Measurements from ENCODE around the gene DNAAF5. TPM values are rescaled to one million over a fixed set of nuclear protein-coding genes. Genes with fewer than 3 reads are reported as not detected.

DNAAF5 gene
- total RNA-seq, 2 donors from 2014 or later: 14.9 to 15.0 TPM

GRCh38 chr7:774161-775109 lies 47.9 kb downstream of the DNAAF5 start:
- ATAC-seq: peak; percentile 36 to 38
- intact Hi-C loops (cut with DNase I): loop anchor here (2.0 kb wide), 1 partner anchor 452 kb away; no protein-coding TSS in a partner anchor
- peak; percentile 63 for DNase-seq

- intact Hi-C loops (cut with DNase I): no loop called here
- DNase-seq (no peak), ATAC-seq (no peak)
Observed at GRCh38 chr7:776381-776780, 49.9 kb downstream of the DNAAF5 start.

GRCh38 chr7:776992-777727 lies 50.7 kb downstream of the DNAAF5 start:
- intact Hi-C loops (cut with DNase I): no loop called here
- ATAC-seq: no peak
- DNase-seq: no peak

GRCh38 chr7:777728-778078 lies 51.2 kb downstream of the DNAAF5 start:
- DNase-seq (no peak), ATAC-seq (no peak)
- intact Hi-C loops (cut with DNase I): no loop called here

GRCh38 chr7:778271-778967 lies 51.9 kb downstream of the DNAAF5 start:
- DNase-seq: no peak
- intact Hi-C loops (cut with DNase I): no loop called here
- ATAC-seq: peak in 1 of 2 donors; percentile 4

GRCh38 chr7:778968-779451 lies 52.5 kb downstream of the DNAAF5 start:
- peak in 1 of 2 donors; percentile 6 for ATAC-seq
- no peak for DNase-seq
- intact Hi-C loops (cut with DNase I): no loop called here

- intact Hi-C loops (cut with DNase I): no loop called here
- ATAC-seq: no peak
Observed at GRCh38 chr7:779480-779879, 53.0 kb downstream of the DNAAF5 start.

GRCh38 chr7:780081-780480 lies 53.6 kb downstream of the DNAAF5 start:
- ATAC-seq (peak; percentile 56 to 72), DNase-seq (no peak)
- intact Hi-C loops (cut with DNase I): loop anchor here in 1 of 2 donors (10.0 kb wide), 1 partner anchor 95 kb away; the partner anchor contains the start of gene GET4

More at GRCh38 chr7:779480-779879, 53.0 kb downstream of the DNAAF5 start:
- no peak for DNase-seq

GRCh38 chr7:780516-780915 lies 54.0 kb downstream of the DNAAF5 start:
- peak; percentile 41 to 61 for ATAC-seq
- intact Hi-C loops (cut with DNase I): loop anchor here in 1 of 2 donors (10.0 kb wide), 1 partner anchor 94 kb away; the partner anchor contains the start of gene GET4
- no peak for DNase-seq

GRCh38 chr7:781186-781849 lies 54.8 kb downstream of the DNAAF5 start:
- ATAC-seq (peak in 1 of 2 donors; percentile 24), DNase-seq (no peak)
- intact Hi-C loops (cut with DNase I): loop anchor here in 1 of 2 donors (10.0 kb wide), 1 partner anchor 93 kb away; the partner anchor contains the start of gene GET4

- no peak for ATAC-seq
- intact Hi-C loops (cut with DNase I): loop anchor here in 1 of 2 donors (10.0 kb wide), 1 partner anchor 93 kb away; the partner anchor contains the start of gene GET4
- DNase-seq: no peak
Observed at GRCh38 chr7:781936-782529, 55.5 kb downstream of the DNAAF5 start.

- no peak for DNase-seq
- no peak for ATAC-seq
- intact Hi-C loops (cut with DNase I): loop anchor here in 1 of 2 donors (10.0 kb wide), 1 partner anchor 92 kb away; the partner anchor contains the start of gene GET4
Observed at GRCh38 chr7:782718-783449, 56.4 kb downstream of the DNAAF5 start.

- DNase-seq (no peak), ATAC-seq (no peak)
- intact Hi-C loops (cut with DNase I): loop anchor here in 1 of 2 donors (10.0 kb wide), 1 partner anchor 91 kb away; the partner anchor contains the start of gene GET4
Observed at GRCh38 chr7:783556-784490, 57.3 kb downstream of the DNAAF5 start.

- ATAC-seq: no peak
- no peak for DNase-seq
- intact Hi-C loops (cut with DNase I): loop anchor here (5.0 to 10.0 kb wide), 2 partner anchors 87 to 90 kb away; partner anchors contain the start of gene GET4 (in 1 of the 2)
Observed at GRCh38 chr7:784971-785370, 58.5 kb downstream of the DNAAF5 start.

- intact Hi-C loops (cut with DNase I): loop anchor here (5.0 to 10.0 kb wide), 2 partner anchors 87 to 89 kb away; partner anchors contain the start of gene GET4 (in 1 of the 2)
- DNase-seq: no peak
- ATAC-seq: no peak
Observed at GRCh38 chr7:785416-785815, 58.9 kb downstream of the DNAAF5 start.

Measured in left cardiac atrium (tissue), 4 donors.